GM18861 (cell line): ENCODE data around the gene HOXB13.
"Not testable (repeated sequence)": the region's sequence is repeated elsewhere in the genome, so short reads cannot be mapped to it uniquely, and the experiment has no call there.

ENCODE experiments used
- ATAC-seq: cut with Tn5 transposase; IDR thresholded peaks from one replicate; pipeline ENCODE4 v1.9.1; 2021; ENCODE audit not compliant: unreplicated experiment

The HOXB13 gene

GRCh38 chr17:48726916-48727286 is 1.6 kb downstream of the HOXB13 start:
- ATAC-seq = no peak

- ATAC-seq = no peak
Observed at GRCh38 chr17:48726114-48726915, 2.2 kb downstream of the HOXB13 start.

- no peak for ATAC-seq
Observed at GRCh38 chr17:48725288-48726064, 3.1 kb downstream of the HOXB13 start.

DNA sequence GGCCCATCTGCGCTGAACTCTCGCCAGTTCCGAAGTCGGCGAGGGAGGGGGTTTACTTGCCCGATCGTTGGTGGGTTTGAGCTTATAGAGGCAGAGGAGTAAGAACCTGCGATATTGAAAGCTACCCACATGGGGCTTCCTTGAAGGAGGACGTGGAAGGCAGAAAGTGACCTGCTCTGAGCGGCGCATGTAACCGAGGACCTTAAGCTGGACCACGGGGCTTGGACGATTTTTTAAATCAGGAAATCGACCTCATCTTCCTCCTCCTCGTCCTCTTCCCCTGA is 3.6 kb downstream of the HOXB13 start:
- ATAC-seq = no peak

DNA sequence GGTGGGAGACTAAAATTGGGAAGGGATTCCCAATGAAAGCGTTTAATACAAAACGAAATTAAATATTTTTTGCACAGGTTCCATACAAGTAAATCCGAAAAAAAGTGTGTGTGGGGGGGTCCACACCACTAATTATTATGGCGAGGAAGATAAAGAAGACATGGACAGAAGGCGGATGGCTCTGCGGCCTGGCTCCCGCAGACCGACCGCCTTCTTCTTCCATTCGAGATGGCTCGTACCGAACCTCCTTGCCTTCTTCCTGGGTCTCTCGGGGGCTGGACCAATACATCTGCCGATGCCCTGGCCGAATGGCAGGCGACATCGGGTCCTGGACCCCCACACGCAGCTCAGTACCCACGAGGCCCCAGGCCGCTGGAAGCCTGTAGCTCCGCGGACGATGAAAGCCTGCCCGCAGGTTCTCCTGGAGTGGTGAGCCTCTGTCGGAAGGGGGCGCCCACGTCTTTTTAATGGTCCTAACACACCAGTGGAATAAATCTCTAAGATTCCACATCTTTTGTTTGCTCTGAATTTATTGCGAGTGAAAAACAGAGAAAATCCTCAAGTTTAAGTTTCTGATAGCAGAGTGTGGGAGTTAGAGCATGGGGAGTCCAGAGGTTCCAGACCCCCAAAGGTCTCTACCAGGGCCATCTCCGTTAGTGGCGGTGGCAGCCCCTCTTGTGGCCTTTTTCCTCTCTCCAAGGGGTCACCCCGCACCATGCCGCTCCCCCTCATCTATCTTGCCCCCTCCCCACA is 4.1 kb downstream of the HOXB13 start:
- ATAC-seq = no peak

GRCh38 chr17:48723423-48724250 is 4.9 kb downstream of the HOXB13 start:
- ATAC-seq = no peak

DNA sequence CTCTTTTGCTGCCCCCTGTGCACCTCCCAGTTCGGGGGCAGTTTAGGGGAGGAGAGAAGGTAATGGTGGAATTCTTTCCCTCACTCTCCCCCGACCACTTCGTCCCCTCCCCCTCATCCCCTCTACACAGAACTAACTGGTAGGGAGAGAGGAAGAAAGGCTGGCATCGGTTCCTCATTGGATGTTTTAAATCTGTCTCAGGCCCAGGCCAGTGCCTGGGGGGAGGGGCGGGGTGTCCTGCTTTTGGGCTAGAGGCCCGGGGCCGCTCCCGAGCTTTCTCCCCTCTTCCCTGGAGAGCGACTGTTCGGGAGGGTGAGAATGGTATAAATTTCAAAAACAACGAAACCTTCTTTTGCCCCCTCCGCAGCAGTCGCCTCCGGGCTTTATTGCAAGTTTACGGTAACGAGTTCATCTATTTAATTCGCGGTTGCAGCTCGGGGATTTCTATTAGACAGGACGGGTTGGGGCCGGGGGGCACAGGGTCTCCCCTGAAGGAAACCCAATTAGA is 5.6 kb downstream of the HOXB13 start, which contains the start of gene PRAC2:
PRAC2 (plus strand) TSS at position 271 of the 508 bp plus-strand sequence. CDS start 1,226 bp downstream, outside the sequence.
- no peak for ATAC-seq

DNA sequence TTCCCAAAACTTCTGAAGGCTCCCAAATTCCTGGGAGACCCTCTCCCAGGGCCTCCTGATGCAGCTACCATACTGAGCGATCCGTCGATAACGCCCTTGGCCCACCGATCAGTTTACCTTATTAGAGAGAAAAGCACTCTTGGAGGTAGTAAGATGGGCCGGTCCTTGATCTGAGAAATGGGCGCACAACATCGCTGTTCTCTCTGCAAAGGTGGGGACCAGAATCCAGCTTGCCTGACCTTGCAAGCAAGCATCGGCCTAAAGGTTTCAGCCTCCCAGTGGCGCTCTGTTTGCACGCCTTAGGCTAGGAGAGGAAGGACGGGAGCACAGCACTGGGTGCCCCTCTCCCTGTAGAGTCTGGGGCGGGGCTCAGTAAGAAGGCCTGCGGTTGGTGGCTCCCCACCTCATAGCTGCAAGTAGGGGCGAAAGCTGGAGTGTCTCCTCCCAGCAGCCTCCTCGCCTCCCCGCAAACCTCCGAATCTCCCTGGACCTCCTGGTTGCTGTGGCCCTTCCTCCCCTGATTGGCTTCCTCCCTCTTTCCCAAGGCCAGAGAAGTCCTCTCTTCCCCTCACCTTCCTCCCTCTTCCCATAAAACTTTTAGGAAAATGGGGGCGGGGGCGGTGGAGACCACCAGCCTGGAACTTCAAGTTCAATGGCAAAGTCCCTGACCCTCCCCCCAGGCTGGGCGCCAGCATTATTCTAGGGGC is 6.2 kb downstream of the HOXB13 start, which contains the start of gene PRAC1:
PRAC1 (minus strand) TSS at position 318 of the 707 bp plus-strand sequence; CDS start at position 192, 126 bp downstream.
- no peak for ATAC-seq

DNA sequence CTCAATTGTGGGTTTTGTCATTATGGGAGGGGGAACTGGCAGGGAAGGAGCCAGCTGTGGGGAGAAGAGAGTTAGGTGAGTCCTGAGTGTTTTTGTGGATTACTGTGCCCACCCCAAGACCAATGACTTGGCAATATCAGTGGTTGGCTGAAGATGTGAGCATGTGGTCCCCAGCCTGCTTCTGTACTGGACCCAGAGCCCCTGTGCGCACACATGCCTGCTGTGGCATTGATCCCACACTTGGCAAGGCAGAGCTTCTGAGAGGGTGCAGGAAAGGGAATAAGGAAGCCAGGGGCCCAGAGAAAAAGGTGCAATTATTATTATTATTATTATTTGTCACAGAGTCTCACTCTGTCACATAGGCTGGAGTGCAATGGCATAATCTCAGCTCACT is 7.5 kb downstream of the HOXB13 start:
- no peak for ATAC-seq

DNA sequence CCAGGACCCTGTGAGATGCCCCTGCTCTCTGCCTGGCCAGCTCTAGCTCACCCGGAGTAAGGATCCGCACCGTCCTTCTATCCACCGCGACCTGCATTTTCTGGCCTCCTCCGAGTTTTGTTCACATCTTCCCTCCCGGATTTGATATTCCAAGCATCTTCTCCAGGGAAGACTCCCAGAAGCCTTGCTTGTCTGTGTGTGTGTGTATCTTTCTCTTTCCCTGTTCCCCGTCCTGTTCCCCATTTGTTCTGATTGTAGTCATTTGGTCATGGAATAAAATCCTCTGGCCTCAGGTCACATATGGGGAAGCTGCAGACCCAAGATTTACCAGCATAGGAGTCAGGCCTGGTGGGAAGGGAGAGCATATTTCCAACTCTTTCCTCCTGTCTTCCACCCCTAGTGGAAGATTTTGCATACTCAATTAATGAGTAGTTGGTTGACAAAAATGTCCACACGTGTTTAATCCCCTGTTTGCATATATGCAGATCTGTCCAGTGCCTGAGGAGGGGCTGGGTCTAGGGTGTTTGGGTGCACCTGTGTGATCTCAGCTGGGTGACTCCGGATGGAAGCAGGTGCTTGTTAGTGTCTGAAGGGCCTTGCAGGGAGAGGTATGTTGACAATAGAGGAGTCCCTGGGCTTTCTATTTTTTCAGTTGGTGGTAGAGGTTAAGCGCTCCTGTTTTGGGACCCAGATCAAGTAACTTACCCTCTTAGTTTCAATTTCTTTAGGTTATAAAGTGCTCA is 8.1 kb downstream of the HOXB13 start:
- ATAC-seq = no peak

DNA sequence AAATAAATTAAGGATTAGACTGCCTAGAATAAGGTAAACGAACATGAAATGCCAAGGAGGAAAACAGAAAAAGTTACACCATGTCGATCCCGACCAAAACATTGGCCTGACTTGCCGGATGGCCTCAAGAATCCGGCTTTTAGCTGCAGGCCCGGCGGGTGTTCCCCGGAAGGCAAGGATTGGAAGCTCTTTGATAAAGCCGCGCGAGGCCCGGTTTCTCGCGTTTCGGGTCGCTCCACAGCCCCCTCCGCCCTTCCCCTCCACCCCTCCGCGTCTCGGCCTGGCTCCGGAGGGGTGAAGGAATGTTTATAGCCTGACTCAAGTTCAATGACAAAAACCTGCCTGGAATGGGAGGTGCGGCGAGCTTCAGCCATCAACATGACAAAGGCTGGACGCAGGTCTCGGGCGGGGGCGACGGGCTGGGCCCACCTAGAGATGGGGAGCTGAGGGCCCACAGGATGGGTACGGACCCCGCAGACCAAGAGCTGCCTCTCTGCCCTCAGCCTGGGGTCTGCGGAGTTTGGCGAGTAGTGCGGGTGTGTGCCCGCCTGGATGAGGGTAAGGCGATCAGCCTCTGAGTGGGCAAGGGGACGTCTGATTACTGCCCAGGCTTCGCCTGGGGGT is 8.8 kb downstream of the HOXB13 start:
- ATAC-seq = no peak

DNA sequence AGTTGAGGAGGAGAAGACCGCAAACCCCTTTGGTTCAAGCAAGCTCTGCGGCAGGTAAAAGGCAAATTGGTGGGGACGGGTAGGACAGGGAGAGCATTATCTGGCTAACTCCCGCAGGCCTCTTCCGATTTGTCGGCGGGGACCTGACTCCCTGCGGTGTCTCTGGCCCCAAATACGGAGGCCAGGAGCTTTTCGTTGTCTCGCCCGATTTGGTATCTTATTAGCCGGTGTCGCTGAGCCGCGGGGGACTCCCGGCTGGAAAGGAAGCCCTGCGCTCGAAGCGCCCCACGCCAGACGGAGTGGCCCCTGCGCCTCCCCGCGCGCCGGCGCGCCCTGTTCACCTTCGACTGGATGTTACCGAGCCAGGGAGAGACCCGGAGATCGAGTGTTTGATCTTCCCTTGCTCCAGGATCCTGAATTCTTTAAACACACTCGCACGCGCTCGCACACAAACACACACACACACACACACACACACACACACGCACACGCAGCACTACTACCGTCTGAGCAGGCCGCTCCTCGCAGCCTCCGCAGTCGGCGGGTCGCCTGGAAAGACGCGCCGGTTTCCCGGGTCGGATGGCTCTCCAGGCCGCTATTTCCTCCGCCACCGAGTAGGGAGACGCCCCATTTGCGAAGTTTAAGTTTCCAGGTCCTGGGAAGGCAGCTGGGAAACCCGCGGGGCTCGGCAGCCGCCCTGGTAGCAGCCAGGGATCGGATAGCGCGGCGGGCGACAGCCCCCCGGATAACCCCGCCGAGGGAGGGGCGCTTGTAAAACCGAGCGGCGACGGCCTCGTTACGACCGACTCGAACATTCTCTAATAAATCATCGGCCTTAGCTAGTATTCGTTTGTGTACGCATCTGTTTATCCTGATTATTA is 9.5 kb downstream of the HOXB13 start:
- ATAC-seq = no peak

- no peak for ATAC-seq
Observed at GRCh38 chr17:48718227-48718760, 10.3 kb downstream of the HOXB13 start.

- no peak for ATAC-seq
Observed at GRCh38 chr17:48717367-48718226, 11.0 kb downstream of the HOXB13 start.

GRCh38 chr17:48716549-48716948 is 12.0 kb downstream of the HOXB13 start:
- ATAC-seq = not testable (repeated sequence)
